ENCODE measurements around the gene HDAC4.

The HDAC4 gene

GRCh38 chr2:239211396-239212094 is 189.3 kb downstream of the HDAC4 start:
- no peak for DNase-seq

- no peak for DNase-seq
Measured at GRCh38 chr2:239209783-239210182, 191.0 kb downstream of the HDAC4 start.

GRCh38 chr2:239208465-239209180 is 192.2 kb downstream of the HDAC4 start:
- no peak for DNase-seq

- DNase-seq = no peak
Measured at GRCh38 chr2:239206851-239207250, 194.0 kb downstream of the HDAC4 start.

GRCh38 chr2:239206042-239206441 is 194.8 kb downstream of the HDAC4 start:
- no peak for DNase-seq

GRCh38 chr2:239204876-239205468 is 195.8 kb downstream of the HDAC4 start:
- DNase-seq = no peak

GRCh38 chr2:239204136-239204875 is 196.5 kb downstream of the HDAC4 start:
- no peak for DNase-seq

- no peak for DNase-seq
Measured at GRCh38 chr2:239203443-239204135, 197.2 kb downstream of the HDAC4 start.

- no peak for DNase-seq
Measured at GRCh38 chr2:239202836-239203235, 198.0 kb downstream of the HDAC4 start.

- no peak for DNase-seq
Measured at GRCh38 chr2:239202343-239202742, 198.5 kb downstream of the HDAC4 start.

- no peak for DNase-seq
Measured at GRCh38 chr2:239201884-239202283, 198.9 kb downstream of the HDAC4 start.

GRCh38 chr2:239201531-239201876 is 199.3 kb downstream of the HDAC4 start:
- DNase-seq = no peak

- DNase-seq = no peak
Measured at GRCh38 chr2:239200646-239201530, 199.9 kb downstream of the HDAC4 start.

GRCh38 chr2:239199041-239199768 is 201.6 kb downstream of the HDAC4 start:
- no peak for DNase-seq

- no peak for DNase-seq
Measured at GRCh38 chr2:239198221-239198620, 202.6 kb downstream of the HDAC4 start.

- no peak for DNase-seq
Measured at GRCh38 chr2:239197146-239197545, 203.7 kb downstream of the HDAC4 start.

GRCh38 chr2:239196474-239197021 is 204.3 kb downstream of the HDAC4 start:
- no peak for DNase-seq

GRCh38 chr2:239195992-239196391 is 204.8 kb downstream of the HDAC4 start:
- no peak for DNase-seq

GRCh38 chr2:239195318-239195871 is 205.4 kb downstream of the HDAC4 start:
- no peak for DNase-seq

GRCh38 chr2:239194731-239195317 is 206.0 kb downstream of the HDAC4 start:
- DNase-seq = no peak
